SHP77 (cell line): ENCODE data around the gene CDK11B.
"Not testable (repeated sequence)": the region's sequence is repeated elsewhere in the genome, so short reads cannot be mapped to it uniquely, and the experiment has no call there.

Experiments used
- DNase-seq, 2 experiments: peaks; one replicate each; lab custom pipeline; 2025; lab: John Stamatoyannopoulos, UW

CDK11B gene

DNA sequence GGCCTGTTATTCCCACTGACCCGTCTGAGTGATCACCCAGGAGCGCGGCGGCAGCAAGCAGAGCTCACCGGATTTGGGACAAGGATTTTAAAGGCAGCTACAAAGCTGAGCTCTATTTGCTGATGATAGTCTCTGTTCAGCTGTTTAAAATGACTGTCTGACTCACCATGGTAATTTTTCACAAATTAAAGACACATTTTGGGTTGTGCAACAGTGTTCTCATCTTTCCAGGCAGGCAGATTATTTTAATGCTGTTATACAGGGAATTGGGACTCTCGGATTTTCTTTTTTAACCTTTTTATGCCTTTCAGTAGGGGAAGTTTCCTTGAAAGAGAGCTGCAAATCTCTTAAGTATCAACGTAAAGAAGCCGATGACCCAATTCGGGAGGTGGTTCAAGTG is 3.6 kb upstream of the CDK11B start:
- DNase-seq: not testable (repeated sequence)

DNA sequence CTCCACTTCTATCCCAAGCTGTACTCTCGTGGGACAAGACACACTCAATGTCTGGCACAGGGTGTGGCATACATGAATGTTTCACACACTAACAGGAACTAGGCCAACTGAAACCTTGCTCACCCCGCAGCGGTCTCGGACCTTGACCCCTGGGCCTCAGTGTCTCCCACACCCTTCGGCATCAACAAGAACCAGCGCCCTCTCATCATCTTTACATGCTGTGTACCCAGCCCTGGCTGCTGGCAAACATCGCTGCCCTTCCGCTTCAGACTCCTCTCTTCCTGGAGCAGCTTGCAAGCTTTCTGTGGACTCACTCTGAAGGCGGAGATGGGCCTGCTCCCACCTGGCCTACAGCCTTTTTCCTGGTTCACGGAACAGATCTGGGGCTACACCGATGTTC is 10.5 kb downstream of the CDK11B start:
- not testable (repeated sequence) for DNase-seq

GRCh38 chr1:1647567-1648241 is 11.1 kb downstream of the CDK11B start:
- not testable (repeated sequence) for DNase-seq

- not testable (repeated sequence) for DNase-seq
Measured at GRCh38 chr1:1646326-1646725, 12.5 kb downstream of the CDK11B start.

GRCh38 chr1:1640711-1641461 is 17.9 kb downstream of the CDK11B start:
- DNase-seq: not testable (repeated sequence)

DNA sequence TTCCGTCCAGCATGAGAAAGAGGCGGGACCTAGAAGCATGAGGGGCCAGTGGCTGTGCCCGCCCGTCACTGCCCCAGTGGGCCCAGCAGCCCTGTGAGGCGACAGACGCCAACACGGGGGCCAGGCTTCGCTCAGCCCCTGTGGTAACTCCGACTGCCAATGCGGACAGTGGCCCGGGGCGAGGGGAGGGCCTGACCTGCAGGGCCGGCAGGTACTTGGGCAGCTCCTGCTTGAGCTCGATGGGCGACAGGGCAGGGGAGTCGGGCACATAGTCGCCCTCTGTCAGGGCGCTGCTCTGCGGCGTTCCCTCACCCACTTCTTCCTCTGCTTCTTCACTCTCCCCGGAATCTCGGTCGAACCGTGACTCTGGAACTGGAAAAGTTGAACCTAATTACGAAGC is 18.7 kb downstream of the CDK11B start:
- DNase-seq: not testable (repeated sequence)

DNA sequence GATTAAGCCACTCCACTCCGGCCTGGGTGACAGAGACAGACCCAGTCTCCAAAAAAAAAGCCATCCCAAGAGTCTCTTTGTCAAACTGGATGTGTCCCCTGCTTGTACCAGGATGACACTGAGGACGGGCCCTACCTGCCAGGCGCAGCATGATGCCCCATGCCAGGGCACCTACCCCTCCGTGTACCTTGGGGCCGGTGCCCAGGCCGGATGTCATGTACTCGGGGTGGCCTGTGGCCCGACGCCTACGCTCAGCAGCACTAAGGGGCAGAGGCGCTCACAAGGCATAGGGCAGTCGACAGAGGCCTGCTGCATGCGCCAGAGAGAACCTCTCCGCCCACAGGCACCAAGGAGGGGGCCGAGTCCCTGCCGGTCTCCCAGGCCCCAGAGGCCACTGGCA is 19.4 kb downstream of the CDK11B start:
- not testable (repeated sequence) for DNase-seq

DNA sequence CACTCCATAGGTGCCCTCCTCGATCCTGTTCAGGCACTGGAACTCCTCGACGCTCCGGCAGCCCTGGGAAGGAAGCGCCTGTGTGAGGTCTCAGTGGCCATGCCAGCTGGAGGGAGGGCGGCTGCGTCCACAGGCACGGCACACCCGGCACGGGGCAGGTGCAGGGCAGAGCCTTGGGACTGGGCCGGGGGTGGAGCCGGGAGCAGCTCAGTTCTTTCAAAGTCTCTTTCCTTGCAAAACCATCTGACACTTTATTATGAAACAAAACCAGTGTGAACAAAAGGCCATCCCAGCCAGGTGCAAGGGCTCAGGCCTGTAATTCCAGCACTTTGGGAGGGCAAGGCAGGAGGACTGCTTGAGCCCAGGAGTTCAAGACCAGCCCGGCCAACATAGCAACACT is 20.3 kb downstream of the CDK11B start:
- not testable (repeated sequence) for DNase-seq

DNA sequence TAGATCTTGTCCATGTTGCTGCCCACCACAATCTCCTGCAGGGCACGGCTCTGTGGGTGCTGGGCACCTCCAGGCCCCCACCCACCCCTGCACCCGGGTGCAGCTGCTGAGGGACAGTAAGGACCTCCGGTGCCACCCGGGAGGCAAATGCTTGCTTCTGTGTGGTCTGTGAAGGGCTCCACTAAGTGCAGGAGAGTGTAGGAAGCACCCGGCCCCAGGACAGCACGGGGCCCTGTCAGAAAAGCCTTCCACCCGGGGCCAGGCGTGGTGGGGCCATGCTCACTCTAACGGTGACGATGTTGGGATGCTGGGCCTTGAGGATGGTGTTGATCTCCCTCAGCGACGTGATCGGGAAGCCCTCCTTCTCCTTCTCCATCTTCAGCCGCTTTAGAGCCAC is 21.3 kb downstream of the CDK11B start:
- DNase-seq: not testable (repeated sequence)

DNA sequence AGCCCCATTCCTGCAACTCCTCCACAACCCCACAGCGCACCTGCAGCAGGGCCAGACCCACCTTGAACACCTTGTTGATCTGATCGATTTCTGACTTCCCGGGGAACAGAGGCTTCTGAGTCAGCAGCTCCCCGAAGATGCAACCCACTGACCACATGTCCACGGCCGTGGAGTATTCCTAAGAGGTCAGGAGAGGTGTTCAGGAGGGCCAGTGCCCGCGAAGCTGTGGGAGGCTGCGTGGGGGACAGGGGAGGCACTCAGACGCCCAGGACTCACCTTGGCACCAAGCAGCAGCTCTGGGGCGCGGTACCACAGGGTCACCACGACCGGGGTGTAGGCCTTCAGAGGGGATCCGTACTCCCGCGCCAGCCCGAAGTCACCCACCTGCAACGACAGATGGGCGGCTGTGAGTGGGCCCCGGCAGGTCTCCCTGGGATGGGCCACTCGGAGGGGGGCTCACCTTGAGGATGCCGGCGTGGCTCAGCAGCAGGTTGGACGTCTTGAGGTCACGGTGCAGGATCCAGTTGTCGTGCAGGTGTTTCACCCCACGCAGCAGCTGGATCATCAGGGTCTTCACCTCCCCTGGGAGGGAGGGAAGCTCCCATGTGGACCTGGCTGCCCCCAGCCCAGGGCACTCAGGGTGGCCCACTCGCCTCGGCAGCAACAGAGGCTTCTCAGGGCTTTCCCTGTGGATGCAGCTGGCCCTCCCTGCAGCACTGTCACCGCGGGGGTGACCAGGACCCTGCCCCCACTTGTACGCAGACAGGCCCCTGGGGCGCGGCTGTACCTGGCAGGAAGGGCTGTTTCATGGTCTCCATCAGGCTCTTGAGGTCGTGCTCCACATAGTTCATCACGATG is 22.0 kb downstream of the CDK11B start:
- DNase-seq: not testable (repeated sequence)

- not testable (repeated sequence) for DNase-seq
Measured at GRCh38 chr1:1634613-1635012, 24.2 kb downstream of the CDK11B start.

GRCh38 chr1:1633409-1633808 is 25.4 kb downstream of the CDK11B start:
- DNase-seq: not testable (repeated sequence)

DNA sequence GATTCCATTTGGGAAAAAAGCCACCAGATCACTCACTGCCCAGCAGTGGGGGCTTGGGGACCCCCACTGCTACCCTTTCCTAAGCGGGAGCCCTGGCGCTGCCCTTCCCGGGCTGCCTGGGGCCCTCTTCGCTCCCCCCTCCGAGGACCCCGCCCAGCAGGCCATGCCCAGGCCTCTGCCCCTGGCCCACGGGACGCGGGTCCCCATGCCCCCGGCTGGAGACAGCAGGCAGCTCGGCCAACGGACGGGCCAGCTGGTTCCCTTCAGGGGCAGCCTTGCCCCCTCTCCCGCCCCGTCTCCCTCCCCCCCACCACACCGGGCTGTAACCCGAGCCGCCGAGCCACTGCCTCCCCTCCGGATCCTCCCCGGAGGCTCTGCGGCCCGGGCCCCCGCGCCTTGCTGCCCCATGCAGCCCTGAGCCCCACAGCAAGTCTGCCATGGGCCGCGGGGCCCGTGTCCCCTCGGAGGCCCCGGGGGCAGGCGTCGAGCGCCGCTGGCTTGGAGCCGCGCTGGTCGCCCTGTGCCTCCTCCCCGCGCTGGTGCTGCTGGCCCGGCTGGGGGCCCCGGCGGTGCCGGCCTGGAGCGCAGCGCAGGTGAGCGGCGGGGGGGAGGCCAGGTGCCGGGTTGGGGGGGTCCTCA is 26.9 kb downstream of the CDK11B start, which contains the start of gene MMP23B:
Gene MMP23B, plus strand, starts transcription at position 392 of the 639 bp plus-strand sequence. Its CDS starts 46 bp downstream, at position 438.
- DNase-seq: no peak

DNA sequence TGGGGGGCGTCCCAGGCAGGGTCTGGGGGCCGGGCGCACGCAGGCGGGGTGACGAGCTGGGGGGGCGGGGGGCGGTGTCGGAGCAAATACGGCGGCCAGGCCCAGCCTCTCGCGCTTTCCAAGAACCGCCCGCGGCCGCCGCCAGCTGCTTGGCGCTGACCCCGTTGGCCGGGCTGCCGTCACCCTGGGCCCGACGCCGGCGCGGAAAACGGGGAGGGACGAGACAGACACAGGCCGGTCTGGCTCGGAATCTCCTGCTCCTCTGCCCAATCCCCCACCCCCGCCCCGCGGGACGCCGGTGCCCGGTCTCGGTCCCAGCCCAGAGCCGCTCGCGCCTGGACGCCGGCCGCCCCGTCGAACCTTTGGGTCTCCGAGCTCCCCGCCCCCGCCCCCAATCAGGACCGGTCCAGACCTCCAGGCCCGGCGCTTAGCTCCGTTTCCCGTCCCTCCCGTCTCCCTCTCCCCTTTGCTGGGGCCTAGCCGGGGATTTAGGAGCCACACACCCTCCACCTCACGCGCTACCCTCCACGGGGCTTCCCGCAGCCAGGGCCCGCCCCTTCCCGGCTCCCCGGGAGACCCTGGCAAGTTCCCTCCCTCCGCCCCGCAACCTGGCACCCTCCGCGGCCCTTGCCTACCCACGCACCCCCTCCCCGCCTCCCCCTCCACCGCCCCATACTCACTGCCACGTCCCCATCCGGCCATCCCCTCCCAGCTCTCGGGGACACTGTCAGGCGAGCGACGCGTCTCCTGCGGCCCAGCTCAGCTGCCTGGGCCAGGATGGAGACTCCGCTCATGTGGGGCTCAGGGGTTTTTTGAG is 27.6 kb downstream of the CDK11B start:
- DNase-seq: no peak

GRCh38 chr1:1630191-1630964 is 28.4 kb downstream of the CDK11B start:
- no peak for DNase-seq

DNA sequence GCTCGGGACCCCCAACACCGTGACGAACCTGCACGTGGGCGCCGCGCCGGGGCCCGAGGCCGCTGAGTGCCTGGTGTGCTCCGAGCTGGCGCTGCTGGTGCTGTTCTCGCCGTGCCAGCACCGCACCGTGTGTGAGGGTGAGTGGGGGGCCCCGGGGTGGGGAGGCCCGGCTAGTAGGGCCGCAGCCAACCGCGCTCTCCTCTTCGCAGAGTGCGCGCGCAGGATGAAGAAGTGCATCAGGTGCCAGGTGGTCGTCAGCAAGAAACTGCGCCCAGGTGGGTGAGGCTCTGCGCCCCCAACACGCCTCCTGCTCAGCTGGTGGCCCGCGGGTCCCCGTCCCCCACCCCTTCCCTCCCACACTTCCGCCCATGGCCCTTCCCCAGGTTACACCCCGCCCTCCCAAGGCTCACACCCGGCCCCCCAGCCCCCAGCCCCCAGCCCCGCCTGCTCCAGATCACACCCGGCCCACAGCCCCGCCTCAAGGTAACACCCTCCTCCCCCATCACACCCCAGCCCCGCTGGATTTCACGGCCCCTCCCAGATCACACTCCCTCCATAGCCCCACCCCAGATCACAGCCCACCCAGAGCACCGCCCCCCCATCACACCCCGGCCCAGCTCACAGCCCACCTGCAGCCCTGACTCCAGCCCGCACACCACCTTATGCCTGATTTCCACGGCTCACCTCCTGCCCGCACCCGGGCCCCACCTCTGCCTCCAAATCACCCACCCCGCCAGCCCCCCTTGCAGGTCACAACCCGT is 29.2 kb downstream of the CDK11B start:
- DNase-seq: no peak

DNA sequence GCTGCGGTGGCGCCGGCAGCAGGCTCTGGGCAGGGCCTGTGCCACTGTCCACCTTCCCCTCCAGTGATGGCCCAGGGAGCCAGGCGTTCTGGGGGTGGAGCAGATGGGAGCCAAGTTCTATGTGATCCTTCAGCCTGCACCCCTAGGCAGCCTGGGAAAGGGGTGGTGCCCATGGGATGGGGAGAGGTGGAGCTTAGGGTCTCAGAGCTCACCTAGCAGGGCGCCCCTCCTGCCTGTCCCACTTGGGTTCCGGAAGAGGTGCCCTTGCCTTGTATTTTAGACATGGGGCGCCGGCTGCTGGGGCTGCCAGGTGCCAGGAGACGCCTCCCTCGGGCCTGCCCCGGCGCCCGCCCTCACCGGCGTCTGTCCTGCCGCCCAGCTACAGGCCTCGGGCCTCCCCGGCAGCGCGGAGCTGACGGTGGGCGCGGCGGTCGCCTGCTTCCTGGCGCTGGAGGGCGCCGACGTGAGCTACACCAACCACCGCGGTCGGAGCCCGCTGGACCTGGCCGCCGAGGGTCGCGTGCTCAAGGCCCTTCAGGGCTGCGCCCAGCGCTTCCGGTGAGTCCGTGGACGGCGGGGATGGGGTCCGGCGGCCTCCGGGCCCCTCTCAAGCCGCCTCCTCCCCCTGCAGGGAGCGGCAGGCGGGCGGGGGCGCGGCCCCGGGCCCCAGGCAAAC is 29.9 kb downstream of the CDK11B start:
- DNase-seq: no peak

DNA sequence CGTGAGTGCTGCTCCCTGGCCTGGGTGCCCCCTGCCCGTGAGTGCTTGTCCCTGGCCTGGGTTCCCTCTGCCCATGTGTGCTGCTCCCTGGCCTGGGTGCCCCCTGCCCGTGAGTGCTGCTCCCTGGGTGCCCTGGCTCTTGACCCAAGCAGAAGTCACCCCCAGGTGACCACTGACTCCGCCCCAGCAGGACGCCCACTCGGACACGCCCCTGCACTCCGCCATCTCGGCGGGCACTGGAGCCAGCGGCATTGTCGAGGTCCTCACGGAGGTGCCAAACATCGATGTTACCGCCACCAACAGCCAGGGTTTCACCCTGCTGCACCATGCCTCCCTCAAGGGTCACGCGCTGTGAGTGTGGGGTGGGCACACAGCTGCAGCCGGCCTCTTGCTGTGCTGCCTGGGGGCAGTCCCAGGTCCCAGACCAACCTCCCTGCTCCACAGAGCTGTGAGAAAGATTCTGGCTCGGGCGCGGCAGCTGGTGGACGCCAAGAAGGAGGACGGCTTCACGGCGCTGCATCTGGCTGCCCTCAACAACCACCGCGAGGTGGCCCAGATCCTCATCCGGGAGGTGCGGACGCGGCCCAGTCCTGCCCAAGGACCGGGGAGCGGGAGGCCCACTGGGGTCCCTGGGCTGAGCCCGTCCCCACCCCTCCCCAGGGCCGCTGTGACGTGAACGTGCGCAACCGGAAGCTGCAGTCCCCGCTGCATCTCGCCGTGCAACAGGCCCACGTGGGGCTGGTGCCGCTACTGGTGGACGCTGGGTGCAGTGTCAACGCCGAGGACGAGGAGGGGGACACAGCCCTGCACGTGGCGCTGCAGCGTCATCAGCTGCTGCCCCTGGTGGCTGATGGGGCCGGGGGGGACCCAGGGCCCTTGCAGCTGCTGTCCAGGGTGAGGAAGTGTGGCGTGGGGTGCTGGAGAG is 30.7 kb downstream of the CDK11B start:
- no peak for DNase-seq
